ENCODE measurements around the gene IGLON5.
A peak's percentile ranks its signal among the peaks of the same experiment; 100 is the strongest.

Gene IGLON5

DNA sequence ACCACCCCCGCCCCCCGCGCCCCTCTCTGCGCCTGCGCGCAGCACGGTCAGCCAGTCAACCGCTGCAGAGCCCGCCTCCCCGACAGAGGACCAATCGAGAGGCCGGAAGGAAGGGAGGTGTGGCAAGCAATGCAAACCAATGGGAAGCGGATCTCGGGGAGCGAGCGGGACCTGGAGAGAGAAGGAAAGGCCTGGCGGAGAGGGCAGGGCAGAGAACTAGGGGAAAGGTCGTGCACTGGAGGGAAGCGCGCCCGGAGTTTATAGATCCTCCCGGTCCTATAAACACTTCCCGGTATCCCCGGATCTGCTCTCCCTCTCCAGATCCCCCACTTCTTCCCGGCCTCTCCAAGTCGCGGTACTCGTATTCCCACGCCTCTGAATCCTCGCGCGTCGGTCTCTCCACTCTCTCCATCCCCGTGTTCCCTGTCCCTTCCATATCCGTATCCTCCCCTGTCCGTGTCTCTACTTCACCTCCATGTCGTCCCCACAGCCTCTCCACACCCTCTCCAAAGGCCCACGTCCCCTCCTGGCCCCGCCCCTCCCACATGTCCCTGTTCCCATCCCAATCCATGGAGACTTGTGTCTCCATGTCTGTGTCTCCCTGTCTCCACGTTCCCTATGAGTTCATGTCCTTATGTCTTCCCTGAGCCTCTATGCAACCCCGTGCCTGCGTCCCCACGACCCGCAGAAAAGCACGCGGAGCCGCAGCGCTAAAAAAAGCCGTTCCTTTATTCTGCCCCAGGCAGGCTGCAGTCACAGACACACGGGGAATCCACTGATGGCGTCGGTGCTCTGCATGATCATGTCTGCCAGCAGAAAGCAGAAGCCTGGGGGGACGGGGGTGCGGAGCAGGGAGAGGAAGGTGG, 55.2 kb downstream of the IGLON5 start:
- DNase-seq: peak; percentile 91

DNA sequence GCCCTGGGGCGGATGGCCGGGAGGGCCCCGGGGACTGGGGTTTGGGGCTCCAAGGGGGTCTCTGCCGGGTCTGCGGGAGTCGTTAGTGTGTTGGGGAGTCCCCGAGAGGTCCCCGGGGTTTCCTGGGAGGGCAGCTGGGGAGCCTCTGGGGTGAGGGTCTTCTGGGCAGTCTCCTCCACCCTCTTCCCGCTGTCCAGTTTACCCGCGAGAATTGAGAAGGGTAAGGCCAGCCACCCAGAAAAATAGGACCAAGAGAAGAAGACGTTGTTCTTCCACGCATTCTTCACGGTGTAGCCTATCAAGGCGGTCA, 55.8 kb downstream of the IGLON5 start:
- DNase-seq: no peak

DNA sequence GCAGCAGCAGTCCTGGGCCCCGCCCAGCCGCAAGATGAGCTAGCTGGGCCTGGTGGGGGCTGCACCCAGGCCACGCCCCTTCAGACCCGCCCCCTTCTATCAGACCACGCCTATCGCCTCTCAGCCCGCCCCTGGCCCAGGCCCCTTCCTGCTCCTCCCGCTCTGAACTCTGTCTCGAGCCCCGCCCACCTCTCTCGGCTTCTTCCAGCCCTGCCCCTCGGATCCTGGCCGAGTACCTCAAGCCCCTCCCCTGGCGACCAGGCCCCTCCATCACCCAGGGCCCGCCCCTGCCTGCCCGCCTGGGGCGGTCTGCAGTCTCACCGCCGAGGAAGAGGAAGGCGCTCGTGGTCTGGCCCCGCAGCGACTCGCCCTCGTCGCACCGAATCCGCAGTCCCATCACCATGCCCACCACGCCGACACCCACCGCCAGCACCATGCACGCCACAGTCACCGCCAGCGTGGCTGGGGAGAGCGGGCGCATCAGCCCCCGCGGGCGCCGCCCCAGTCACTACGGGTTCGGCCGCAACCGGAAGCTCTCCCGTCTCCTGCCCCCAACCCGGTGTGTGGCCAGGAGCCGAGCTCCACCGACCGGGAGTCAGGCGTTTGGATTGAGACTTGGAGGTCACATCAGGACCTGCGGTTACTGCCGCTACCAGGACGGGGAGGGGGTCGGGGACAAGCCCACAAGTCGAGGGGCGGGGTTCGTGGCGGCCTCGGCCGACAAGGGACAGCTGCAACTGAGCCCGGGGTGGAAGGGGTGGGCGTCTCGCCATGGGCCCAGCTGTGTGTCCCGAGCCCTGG, 56.3 kb downstream of the IGLON5 start:
- peak; percentile 97 for DNase-seq

DNA sequence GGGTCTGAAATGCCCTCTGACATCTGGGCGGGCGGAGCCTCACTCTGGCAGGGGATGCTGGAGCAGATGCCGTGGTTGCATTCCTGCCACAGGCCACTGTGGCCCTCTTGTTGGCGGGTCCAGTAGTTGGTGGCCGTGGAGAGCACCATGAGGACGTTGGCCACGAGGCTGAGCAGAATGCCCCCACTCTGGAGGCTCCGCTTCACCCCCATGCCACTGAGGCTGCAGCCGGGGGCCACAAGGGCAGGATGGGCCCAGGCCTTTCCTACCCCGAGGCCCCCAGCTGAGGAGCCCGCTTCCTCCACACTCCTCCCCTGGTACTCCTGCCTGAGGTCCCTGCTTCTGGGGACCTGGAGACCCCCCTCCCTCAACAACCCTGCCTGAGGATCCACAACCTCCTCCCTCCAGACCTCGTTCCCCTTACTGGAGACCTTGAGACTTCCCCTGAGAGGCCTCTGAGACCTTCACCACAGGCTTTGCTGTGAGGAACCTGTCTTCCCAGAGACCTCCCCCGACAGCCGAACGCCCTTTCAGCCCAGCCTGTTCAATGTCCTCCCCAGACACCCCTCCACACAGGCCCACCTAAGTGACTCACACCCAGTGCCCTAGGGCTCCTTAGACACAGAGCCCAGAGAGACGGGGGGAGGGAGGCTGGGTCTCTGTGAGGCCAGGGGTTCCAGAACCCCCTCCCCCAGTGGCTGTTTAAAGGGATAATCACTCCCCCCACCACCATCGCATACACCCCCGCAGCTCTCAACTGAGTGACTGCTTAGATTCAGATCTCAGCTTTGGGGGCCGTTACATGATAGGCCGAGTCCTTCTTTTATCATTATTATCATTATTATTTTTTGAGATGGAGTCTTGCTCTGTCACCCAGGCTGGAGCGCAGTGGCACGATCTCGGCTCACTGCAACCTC, 57.2 kb downstream of the IGLON5 start, which contains the start of gene CLDND2:
CLDND2 (minus strand) TSS at position 638 of the 917 bp plus-strand sequence; CDS start at position 212, 426 bp downstream.
- DNase-seq: peak; percentile 48

DNA sequence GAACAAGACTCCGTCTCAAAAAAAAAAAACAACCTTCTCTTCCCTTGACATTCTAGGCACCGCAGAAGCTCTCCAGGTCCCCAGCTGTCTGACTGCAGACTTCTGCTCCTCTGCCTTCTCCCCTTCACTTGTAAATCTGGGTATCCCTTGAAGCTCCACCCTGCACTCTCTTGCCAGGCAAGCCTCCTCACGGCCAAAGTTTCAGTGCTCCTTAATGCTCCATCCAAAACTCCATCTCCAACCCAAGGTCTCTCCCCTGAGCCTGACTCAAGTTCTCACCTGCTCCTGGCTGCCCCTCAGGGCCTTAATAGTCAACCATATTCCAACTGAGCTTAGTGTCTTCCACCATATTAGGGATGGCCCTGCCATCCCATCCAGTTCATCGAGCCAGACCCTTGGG, 58.8 kb downstream of the IGLON5 start:
- no peak for DNase-seq

DNA sequence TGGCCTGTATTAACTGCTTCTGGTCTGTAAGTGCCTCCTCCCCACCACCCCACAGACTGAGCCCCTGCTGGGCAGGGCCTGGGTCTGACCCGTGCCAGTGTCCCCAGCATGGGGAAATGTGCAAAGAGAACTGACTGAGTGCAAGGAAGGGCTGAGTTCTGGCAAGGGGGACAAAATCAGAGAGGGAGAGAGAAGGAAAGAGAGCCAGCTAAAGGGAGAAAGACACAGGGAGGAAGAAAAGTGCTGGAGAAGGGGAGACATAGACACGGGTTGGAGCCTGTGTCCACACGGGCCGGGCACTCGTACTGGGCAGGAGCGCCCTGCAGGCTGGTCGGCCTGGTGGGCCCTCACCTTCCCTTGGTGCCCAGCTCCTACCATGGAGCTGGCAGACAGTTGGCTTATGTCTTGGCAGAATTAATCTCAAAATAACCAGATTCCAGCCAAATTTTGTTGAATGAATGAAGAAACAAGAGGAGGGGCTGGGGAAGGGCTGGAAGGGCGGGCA, 59.8 kb downstream of the IGLON5 start:
- no peak for DNase-seq

DNA sequence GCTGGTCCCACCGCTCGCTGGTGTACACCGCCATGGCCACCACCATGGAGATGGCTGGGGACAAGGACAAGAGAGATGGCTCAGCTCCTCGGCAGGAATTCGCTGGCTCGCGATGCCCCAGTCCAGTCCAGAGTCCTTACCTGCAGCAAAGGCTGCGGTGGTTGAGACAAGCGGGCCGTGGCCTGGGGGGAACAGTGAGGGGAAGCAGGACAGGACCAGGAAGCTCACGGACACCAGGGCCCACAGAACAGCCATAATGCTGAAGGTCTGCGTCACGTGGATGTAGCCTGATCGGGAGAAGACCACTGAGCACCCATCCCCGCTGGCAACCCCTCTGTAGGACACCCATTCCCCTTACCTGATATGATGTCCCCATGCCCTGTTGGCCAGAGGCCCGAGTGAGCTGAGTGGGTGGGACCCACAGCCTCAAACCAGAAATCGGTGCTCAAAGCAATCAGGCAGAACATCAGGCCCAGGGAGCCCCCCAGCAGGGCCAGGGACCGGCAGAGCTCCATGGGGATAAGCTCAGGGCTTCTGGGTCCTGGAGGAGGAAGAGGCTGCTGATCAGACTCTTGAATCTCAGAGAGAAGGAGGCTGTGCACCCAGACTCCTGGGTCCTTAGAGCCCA, 60.7 kb downstream of the IGLON5 start:
- DNase-seq: no peak

DNA sequence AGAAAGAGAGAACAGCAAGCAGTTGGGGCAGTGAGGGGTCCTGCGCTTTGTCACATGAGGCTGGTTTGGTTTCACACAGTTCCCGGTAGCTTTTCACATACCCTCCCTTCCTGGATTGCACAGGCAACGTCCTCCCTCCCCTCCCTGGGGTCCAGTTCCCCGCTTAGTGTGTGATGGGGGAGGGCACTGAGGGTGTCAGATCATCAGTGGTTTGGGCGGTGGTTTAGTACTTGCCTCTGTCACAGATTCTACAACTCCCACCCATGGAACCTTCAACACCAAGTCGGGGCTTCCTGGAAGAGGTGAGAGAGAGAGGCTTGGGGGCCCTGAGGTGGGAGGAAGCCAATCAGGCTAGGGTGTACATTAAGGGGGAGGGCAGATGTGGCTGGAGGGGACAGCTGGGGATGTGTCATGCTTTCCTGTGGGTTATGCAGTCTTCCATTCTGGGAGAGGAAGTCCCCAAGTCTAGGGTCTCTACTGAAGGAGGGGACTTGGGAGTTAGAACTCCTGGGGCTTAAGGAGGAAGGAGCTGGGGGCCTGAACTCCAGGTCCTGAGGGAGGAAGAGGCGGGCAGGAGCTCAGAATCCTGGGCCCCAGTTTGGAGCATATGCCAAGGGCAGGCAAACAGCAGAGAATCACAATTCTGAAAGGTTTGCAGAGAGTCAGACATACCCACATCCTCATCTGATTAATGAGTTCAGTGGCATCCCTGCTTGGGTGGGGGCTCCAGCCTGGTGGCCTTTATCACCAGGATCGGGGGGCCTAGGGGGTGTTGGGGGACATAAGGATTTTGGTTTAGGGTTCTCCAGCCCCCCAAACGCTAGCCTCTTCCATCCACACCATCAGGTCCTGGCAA, 61.4 kb downstream of the IGLON5 start, which contains the start of gene NKG7:
NKG7 (minus strand) TSS at position 6 of the 856 bp plus-strand sequence. CDS start 119 bp downstream, outside the sequence.
- DNase-seq: peak; percentile 79

DNA sequence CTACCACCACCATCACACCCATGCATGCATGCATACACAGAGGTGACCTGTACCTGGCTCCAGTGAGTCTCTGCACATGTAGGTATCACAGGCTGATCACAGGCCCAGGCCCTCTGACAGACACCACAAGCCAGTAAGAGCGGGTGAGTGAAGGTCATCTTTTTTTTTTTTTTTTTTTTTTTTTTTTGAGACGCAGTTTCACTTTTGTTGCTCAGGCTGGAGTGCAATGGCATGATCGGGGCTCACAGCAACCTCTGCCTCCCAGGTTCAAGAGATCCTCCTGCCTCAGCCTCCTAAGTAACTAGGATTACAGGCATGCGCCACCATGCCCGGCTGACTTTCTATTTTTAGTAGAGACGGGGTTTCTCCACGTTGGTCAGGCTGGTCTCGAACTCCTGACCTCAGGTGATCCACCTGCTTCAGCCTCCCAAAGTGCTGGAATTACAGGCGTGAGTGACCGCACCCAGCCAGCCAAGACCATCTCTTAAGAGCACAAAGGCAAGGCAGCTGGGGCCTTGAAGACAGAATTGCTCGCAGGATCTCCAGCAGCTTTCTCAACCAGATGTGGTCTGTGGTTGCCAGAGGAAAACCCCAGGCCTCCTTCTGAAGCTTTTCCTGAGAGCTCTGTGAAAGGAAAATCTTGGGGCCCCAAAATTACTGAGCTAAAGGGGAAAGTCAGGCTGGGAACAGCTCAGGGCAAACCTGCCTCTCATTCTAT, 64.2 kb downstream of the IGLON5 start:
- DNase-seq: no peak

DNA sequence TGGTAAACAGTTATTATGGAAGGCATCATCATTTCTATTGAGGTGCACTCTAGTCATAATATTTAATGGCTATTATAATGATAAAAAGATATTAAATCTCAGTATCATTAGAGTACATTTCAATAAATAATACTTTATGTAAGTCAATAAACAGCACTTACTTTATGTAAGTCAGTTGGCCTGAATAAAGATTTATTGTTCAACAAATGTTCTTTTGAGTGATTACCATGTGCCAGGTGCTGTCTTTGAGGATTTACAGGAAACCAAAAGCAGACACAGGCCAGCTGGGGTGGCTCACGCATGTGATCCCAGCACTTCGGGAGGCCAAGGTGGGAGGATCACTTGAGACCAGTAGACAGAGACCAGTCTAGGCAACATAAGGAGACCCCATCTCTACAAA, 66.0 kb downstream of the IGLON5 start:
- no peak for DNase-seq

DNA sequence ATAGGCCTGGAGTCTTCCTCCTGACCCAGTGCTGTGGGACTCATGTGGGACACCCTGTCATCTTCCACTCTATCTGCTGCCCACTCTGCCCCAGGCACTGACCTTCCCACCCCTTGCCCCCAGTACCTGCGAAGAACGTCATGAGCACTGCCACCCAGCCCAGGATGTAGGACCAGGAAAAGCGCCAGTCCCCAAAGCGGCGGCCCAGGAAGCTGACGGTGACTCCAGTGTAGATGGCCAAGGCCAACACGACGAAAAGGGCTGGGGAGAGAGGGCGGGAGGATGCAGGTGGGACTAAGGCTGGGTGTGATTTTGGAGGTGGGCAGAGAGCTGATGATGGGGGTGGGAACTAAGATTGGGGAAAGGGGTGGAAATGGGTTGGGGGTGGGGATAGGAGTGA, 68.9 kb downstream of the IGLON5 start:
- DNase-seq: no peak

Measured in activated CD8-positive, alpha-beta memory T cell treated with anti-CD3 and anti-CD28 coated beads, Interleukin-2, amount 50 U/mL, for 4 hours (primary cell).